Measurements from ENCODE around the gene UCN. TPM values are rescaled to one million over a fixed set of nuclear protein-coding genes. Genes with fewer than 3 reads are reported as not detected.

Gene UCN
- polyA plus RNA-seq, 1 donor (not counting 4 experiments of a cell fraction or from before 2014, with no cell fraction given), result 0.10 TPM

- peak overlapping the region; percentile 48 for H3K4me2 ChIP-seq (ENCODE audit: control insufficient read depth, extremely low read depth, insufficient read depth, low read depth, low read length)
Observed at GRCh38 chr2:27306573-27307286, 1.5 kb downstream of the UCN start.

GRCh38 chr2:27306136-27306535, 2.1 kb downstream of the UCN start:
- TF ChIP-seq CTCF (optimal IDR thresholded peaks at IDR 0.05 in 1 of 3, IDR thresholded peaks at IDR 0.05 in 1 of 3, conservative IDR thresholded peaks at IDR 0.05 in 1 of 3; ENCODE audit: extremely low read depth in 1 of 3, insufficient read depth in 2 of 3, low read length in 3 of 3), result no peak
- TF ChIP-seq EZH2 (IDR thresholded peaks at IDR 0.05; ENCODE audit: low read length), result no peak
- no peak for FAIRE-seq

More at GRCh38 chr2:27306573-27307286, 1.5 kb downstream of the UCN start:
- Histone ChIP-seq H3K4me3 (ENCODE audit: control insufficient read depth in 2 of 3, extremely low read depth in 1 of 3, insufficient read depth in 2 of 3, low read depth in 1 of 3, low read length in 3 of 3) (no peak overlapping the region), H2AFZ (ENCODE audit: control insufficient read depth, low read length) (no peak overlapping the region), H3K79me2 (ENCODE audit: control insufficient read depth, insufficient read depth, low read length) (no peaks in the 10 kb centered on the region), H3K4me1 (ENCODE audit: control insufficient read depth, extremely low read depth, insufficient read depth, low read length) (no peaks in the 10 kb centered on the region), H4K20me1 (ENCODE audit: control insufficient read depth, extremely low read depth, insufficient read depth, low read length) (peaks cover 2% of the 10 kb centered on the region), H3K36me3 (ENCODE audit: control insufficient read depth in 2 of 2, extremely low read depth in 1 of 2, insufficient read depth in 2 of 2, low read length in 2 of 2) (peaks cover under 1 to 3% of the 10 kb centered on the region in 2 experiments), H3K9ac (ENCODE audit: control insufficient read depth, extremely low read depth, insufficient read depth, low read length) (no peak overlapping the region), H3K27me3 (ENCODE audit: control insufficient read depth, extremely low read depth, insufficient read depth, low read length) (peaks cover 41% of the 10 kb centered on the region), H3K27ac (ENCODE audit: control insufficient read depth, insufficient read depth, low read length) (no peak overlapping the region), H3K9me1 (ENCODE audit: control insufficient read depth, extremely low read depth, insufficient read depth, low read length) (no peaks in the 10 kb centered on the region), H3K9me3 (ENCODE audit: control insufficient read depth, low read depth, low read length) (no peaks in the 10 kb centered on the region)
- DNase-seq (ENCODE audit: low read depth, low spot score), result no peak
- peak in 1 of 3 experiments; percentile 26 for TF ChIP-seq CTCF (optimal IDR thresholded peaks at IDR 0.05 in 1 of 3, IDR thresholded peaks at IDR 0.05 in 1 of 3, conservative IDR thresholded peaks at IDR 0.05 in 1 of 3; ENCODE audit: extremely low read depth in 1 of 3, insufficient read depth in 2 of 3, low read length in 3 of 3)
- TF ChIP-seq EZH2 (IDR thresholded peaks at IDR 0.05; ENCODE audit: low read length), result peak; percentile 83
- FAIRE-seq, result no peak
- dilution Hi-C loops (cut with MboI; ENCODE audit: extremely low pct_ligation_motif_present, low sequenced_read_pairs), result no loop called here

More at GRCh38 chr2:27306136-27306535, 2.1 kb downstream of the UCN start:
- Histone ChIP-seq H3K4me3 (ENCODE audit: control insufficient read depth in 2 of 3, extremely low read depth in 1 of 3, insufficient read depth in 2 of 3, low read depth in 1 of 3, low read length in 3 of 3) (no peak overlapping the region), H3K79me2 (ENCODE audit: control insufficient read depth, insufficient read depth, low read length) (no peaks in the 10 kb centered on the region), H3K9me3 (ENCODE audit: control insufficient read depth, low read depth, low read length) (no peaks in the 10 kb centered on the region), H3K9me1 (ENCODE audit: control insufficient read depth, extremely low read depth, insufficient read depth, low read length) (no peaks in the 10 kb centered on the region), H4K20me1 (ENCODE audit: control insufficient read depth, extremely low read depth, insufficient read depth, low read length) (peaks cover 2% of the 10 kb centered on the region), H3K36me3 (ENCODE audit: control insufficient read depth in 2 of 2, extremely low read depth in 1 of 2, insufficient read depth in 2 of 2, low read length in 2 of 2) (peaks cover 0 to 3% of the 10 kb centered on the region in 2 experiments), H3K27me3 (ENCODE audit: control insufficient read depth, extremely low read depth, insufficient read depth, low read length) (peaks cover 41% of the 10 kb centered on the region), H3K4me1 (ENCODE audit: control insufficient read depth, extremely low read depth, insufficient read depth, low read length) (no peaks in the 10 kb centered on the region), H2AFZ (ENCODE audit: control insufficient read depth, low read length) (no peak overlapping the region), H3K9ac (ENCODE audit: control insufficient read depth, extremely low read depth, insufficient read depth, low read length) (no peak overlapping the region), H3K27ac (ENCODE audit: control insufficient read depth, insufficient read depth, low read length) (no peak overlapping the region), H3K4me2 (ENCODE audit: control insufficient read depth, extremely low read depth, insufficient read depth, low read depth, low read length) (no peak overlapping the region)
- dilution Hi-C loops (cut with MboI; ENCODE audit: extremely low pct_ligation_motif_present, low sequenced_read_pairs), result no loop called here
- DNase-seq (ENCODE audit: low read depth, low spot score), result no peak

Measured in keratinocyte (primary cell).